Neural cell (in vitro differentiated cells): Measurements from ENCODE around the gene BNIP3.

Experiments
- CTCF ChIP-seq: fragments of 450-650 bp; IDR thresholded peaks from 2 replicates; pipeline ENCODE4 v1.5.1; 2014; ENCODE audit warnings: antibody characterized with exemption, mild to moderate bottlenecking, moderate library complexity; ENCODE audit not compliant: poor library complexity, severe bottlenecking
- POLR2AphosphoS5 ChIP-seq: IDR thresholded peaks from 2 replicates; pipeline ENCODE4 v1.6.1; 2012

GRCh38 chr10:131963811-131964210 is 17.9 kb downstream of the BNIP3 start:
- TF ChIP-seq CTCF (no peak), POLR2AphosphoS5 (no peak)
